Pons (tissue), 1 donor: ENCODE results near the gene MAT2B.
A peak's percentile ranks its signal among the peaks of the same experiment; 100 is the strongest.

ENCODE experiments used
- DNase-seq: peaks from one replicate; pipeline ENCODE4 v3.0.0-alpha.2; 2016; ENCODE audit warnings: low spot score

The MAT2B gene

GRCh38 chr5:163505368-163506094, at the start of gene MAT2B:
Gene MAT2B (plus strand): TSS chr5:163505619. CDS start chr5:163505687, 68 bp downstream.
- DNase-seq = peak; percentile 94

DNA sequence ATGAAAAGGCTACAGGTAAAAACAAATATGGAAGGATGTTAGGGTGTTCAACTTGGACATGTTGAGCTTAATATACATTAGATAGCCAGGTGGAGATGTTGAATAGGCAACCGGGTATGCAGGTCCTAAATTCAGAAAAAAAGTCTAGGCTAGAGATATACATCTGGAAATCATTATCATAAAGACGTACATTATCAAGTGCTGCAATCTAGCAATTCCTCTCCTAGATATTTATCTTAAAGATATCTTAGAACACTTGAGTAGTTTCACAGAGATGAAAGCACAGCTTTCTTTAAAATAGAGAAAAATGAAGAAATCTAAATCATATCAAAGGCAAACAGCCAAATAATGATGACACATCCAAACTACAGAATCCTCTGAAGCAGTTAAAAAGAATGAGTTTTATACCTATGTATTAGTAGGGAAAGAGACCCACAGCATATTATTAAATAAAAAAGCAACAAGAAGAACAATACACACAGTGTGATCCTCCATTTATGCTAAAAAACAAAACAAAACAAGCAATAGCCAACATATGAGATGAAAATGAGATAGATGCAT, 49.3 kb upstream of the MAT2B start:
- DNase-seq = no peak

- DNase-seq = peak; percentile 75
Observed at GRCh38 chr5:163456840-163457239, 48.6 kb upstream of the MAT2B start.

DNA sequence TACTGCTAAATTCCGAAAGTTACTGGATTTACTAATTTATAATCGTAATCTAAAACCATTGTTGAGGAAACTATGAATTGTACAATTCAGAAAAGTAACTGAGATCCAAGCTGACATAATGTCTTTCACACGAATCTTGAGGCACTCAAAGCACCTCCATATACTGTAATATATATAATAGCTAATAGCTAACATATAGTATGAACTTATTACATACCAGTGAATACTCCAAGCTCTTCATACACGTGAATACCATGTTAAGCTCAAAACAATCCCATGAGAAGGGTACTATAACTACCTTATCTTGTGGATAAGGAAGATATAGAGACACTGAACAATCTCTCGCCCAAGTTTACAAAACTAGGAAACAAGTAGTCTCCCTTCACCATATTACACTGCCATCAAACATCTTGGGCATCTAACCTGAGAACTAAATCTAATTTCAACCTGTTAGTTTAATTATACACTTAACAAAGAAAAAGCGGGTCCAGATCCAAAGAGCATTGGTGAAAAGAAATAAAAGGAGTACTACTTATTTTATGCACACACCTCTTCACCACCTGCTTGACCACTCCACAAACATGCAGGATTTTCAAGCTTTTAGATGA, 46.5 kb upstream of the MAT2B start:
- no peak for DNase-seq

GRCh38 chr5:163459462-163459818, 46.0 kb upstream of the MAT2B start:
- DNase-seq = no peak

DNA sequence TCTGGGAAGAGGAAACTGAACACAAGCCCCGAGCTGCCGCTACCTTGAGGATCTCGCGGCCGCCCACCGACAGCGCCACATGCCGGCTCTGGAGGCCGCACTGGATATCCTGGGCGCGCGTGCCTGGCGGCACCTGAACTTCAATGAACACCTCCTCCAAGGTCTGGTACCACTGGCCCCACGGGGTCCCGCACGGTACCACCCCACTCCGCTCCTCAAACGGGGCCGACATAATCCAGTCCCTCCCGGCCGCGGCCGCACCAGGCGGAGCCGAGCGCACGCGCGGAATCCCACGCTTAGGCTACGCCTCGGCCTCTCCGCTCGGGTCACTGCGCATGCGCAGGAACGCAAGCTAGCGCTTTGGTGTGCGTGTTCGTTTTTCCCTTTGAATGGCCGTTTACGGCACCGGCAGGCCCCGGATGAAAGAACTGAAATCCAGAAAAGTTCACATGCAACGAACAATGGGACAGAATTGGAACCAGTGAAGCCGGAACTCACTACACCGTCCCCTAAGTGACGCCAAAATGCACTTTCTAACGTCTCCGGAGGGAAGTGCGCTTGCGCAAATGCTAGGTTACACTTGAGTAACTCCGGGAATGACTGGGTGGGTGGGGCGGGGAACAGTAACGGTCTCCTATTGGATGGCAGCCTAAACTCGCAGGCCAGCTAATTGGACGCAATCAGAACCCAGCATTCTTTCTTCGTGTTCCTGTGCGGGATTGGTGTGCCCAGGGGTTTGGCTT, 45.4 kb upstream of the MAT2B start, which contains the start of gene NUDCD2:
Gene NUDCD2 (minus strand): TSS at position 284 of the 743 bp plus-strand sequence. CDS start 52 bp downstream, at position 232.
- peak; percentile 99 for DNase-seq

DNA sequence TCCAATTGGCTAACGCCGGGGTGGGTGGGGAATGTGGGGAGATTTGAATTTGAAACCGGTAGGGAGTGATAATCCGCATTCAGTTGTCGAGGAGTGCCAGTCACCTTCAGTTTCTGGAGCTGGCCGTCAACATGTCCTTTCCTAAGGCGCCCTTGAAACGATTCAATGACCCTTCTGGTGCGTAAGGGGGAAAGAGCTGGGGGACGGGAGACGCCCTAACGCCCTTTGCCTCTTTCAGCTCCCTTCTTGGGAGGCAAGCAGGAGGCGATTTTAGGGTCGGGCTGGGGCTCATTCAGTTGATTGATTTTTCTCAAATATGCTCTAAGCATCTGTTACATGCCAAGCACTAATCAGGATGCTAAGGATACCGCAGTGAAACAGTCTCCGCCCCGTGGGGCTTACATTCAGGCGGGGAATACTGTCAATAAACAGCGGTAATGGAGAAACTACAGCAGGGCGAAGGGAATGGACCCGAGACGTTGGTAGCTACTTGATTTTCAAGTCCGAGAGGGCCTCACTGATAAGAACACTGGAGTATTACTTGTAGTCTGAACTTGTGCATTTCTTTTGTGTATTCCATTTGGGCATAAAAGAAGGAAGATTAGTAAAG, 44.8 kb upstream of the MAT2B start, which contains the start of gene HMMR:
Gene HMMR (plus strand): TSS at position 71 of the 610 bp plus-strand sequence. CDS start 61 bp downstream, at position 132.
- no peak for DNase-seq

- DNase-seq = no peak
Observed at GRCh38 chr5:163463063-163463435, 42.4 kb upstream of the MAT2B start.

DNA sequence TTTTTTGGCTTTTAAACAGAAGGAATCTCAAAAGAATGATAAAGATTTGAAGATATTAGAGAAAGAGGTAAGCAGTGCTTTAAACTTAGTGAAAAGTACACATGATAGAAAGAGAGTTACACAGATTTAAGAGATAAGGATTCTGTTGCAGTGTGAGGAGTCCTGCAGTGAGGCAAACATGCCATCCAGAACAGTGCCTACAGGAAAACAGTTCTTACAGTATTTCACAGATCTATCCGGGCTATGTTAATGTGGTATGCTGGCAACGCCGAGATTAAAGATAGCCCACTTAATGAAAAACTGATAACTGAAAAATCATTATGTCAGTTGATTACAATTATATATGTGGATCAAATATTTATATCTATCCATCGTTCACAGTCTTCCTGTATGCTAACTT, 37.7 kb upstream of the MAT2B start:
- DNase-seq = no peak

DNA sequence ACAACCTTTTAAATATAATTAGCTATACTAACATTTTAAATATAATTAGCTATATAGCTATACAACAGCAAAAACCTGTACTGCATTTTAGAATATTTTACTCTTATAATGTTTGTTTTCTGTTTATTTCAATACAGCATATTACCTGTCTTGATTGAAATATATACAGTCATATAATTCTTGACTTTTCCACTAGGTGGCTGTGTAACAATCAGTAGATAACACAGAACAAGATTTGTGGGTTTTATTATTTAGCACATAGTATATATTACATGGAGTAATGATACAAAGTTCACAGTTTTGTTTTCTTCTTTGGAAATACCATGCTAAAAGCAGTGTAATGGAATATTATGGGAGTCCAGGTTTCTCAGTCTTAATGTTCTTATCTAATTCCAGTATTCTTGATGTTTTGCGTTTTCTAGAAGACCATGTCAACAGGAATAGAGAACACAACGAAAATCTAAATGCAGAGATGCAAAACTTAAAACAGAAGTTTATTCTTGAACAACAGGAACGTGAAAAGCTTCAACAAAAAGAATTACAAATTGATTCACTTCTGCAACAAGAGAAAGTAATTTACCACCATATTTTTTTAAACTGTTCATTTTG, 31.7 kb upstream of the MAT2B start:
- DNase-seq = peak; percentile 28

GRCh38 chr5:163475411-163475810, 30.0 kb upstream of the MAT2B start:
- no peak for DNase-seq

DNA sequence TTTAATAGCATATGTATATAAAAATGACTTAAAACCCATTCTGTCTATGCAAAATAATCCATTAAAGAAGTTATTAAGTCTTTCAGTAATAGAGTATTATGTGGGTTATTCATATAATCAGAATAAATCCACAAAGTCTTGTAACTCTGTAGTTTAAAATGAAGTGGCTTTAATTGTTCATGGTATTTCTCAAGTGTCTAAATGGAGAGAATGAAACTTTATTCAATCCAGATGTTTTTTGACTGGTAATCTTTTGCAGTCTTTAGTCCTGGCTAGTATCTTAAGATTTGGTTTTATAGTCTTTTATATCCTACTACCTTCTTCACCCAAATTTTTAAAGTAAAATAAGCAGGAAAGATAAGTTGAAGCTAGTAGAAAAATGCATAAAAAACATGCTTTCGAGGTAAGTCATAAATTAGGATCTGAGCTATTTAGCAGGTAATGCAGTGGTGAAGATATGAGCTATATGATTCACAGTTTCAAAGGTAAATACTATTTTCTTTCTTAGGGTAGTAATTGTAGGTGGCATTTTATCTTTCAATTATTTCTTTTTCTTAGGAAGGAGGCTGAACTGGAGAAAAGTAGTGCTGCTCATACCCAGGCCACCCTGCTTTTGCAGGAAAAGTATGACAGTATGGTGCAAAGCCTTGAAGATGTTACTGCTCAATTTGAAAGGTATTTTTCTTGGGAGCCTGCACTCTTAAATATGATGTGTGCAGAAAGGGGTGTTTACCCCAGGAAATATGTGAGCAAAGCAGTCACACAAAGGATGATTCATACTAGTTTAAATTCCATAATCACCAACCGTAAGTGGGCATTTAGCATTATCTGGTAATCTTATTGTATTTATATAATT, 27.1 kb upstream of the MAT2B start:
- DNase-seq = no peak

DNA sequence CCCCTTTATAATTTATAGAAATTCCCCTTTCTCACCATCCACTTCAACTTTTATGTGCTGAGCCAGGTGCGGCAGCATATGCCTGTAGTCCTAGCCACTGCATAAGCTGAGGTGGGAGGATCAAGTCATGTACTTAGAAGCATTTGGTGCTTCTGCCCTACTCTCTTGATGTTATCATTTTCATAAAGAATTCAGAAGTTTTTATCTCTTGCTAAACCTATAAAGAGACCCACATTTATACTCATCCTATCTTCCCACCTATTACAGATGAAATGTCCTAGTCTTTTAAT, 26.5 kb upstream of the MAT2B start:
- DNase-seq = no peak

- no peak for DNase-seq
Observed at GRCh38 chr5:163489055-163489744, 16.2 kb upstream of the MAT2B start.

GRCh38 chr5:163489745-163490075, 15.7 kb upstream of the MAT2B start:
- DNase-seq = no peak

DNA sequence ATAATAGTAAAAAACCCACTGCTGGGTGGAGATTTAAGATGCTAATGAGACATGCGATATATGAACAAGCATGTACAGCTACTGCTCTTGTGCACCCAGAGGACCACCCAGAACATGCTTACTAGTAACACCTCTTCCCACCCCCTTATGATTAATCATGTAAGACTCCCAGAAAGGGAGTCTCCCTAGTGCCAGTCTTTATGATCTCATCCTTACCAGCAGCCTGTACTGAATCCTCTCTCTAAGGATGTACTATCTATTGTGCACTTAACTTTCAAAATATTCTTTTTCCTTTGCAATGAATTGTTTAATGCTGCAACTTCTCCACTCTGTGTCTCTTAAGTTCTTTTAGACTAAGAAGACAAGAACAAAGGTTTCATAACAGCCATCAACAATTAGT, 9.1 kb upstream of the MAT2B start:
- DNase-seq = no peak

GRCh38 chr5:163497315-163497714, 8.1 kb upstream of the MAT2B start:
- no peak for DNase-seq

DNA sequence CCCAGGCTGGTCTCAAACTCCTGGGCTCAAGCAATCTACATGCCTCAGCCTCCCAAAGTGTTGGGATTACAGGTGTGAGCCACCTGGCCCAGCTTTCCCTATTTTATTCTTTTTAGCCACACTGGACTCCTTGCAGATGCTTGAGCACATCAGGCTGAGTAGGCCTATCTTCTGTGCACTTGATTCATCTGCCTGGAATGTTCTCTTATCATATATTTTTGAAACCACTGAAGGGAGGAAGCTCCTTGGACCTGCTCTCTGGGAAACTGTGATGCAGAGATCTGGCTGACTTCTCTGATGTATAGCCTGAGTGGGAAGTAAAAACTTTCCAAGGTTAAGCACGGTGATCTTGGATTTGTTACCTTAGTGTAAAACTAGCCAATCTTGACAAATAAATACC, 6.5 kb upstream of the MAT2B start:
- DNase-seq = no peak

DNA sequence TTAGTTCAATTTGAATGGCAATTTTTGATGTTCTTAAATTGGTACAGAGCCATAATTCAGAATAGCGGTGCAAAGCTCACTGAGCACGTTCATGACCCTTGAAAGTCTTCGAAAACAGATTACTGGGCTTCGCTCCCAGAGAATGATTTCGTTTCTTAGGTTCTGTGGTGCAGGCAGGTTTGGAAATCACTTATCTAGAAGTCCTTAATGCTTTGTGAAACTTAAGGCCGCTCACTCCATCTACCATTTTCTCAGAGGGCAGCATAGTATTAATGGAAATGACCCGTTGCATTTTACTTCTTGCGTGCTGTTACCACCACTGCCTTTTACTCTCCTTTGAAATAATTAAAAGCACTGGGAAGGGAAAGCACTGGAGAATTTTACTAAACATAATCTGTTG, 2.9 kb upstream of the MAT2B start:
- no peak for DNase-seq
